HepG2 (cell line): Measurements from ENCODE around the gene NEURL3. TPM values are rescaled to one million over a fixed set of nuclear protein-coding genes. Genes with fewer than 3 reads are reported as not detected.

ENCODE experiments used
- ATAC-seq: fragments of 200-7000 bp; cut with Tn5 transposase; 3 replicates; pipeline ENCODE4 v1.9.1; 2020; ENCODE audit warnings: mild to moderate bottlenecking, moderate library complexity
- BruUV-seq: library from RNA; stranded (reverse); fragments of 400-500 nt; replicated peaks from 2 replicates; lab custom pipeline; 2021; lab: Mats Ljungman, UMichigan
- CTCF ChIA-PET: fragments of 300-600 bp; formaldehyde crosslinking; extraction: SDS; loops from one replicate; lab custom pipeline; 2021; ENCODE audit warnings: low total read pairs, inconsistent platforms, low intra/inter-chr PET ratio; lab: Yijun Ruan, JAX
- POLR2A ChIA-PET: fragments of 350-600 bp; sonication (Branson Sonifier 250); formaldehyde crosslinking; loops from one replicate; lab custom pipeline; 2020; ENCODE audit warnings: antibody characterized with exemption, inconsistent platforms; lab: Yijun Ruan, JAX
- DNase-seq: peaks from one replicate; pipeline ENCODE4 v3.0.0-alpha.2; 2015; ENCODE audit warnings: low spot score
- FAIRE-seq: peaks from 3 replicates; lab custom pipeline; 2011; peaks lifted over from hg19 to GRCh38; lab: Jason Lieb, UNC
- H2AFZ ChIP-seq: one replicate; pipeline ENCODE4 v1.6.1; 2011; ENCODE audit warnings: low read length, inconsistent platforms
- H3K27ac ChIP-seq: fragments of 300-600 bp; 3 replicates; pipeline ENCODE4 v1.8.0; 2011; ENCODE audit warnings: mixed run types, mild to moderate bottlenecking, mixed read lengths, low read length, inconsistent platforms; ENCODE audit not compliant: insufficient read depth; ENCODE audit errors: extremely low read length
- H3K27me3 ChIP-seq, 2 experiments: fragments of 200-600 bp in 1 of 2; 2 replicates in 1 of 2; 3 replicates in 1 of 2; pipeline versions ENCODE4 v1.6.0 to v1.8.0; 2011; ENCODE audit warnings: low read length in 2 of 2, mild to moderate bottlenecking in 2 of 2, moderate library complexity in 2 of 2, inconsistent platforms in 1 of 2; ENCODE audit not compliant: insufficient read depth in 2 of 2, control insufficient read depth in 1 of 2
- H3K36me3 ChIP-seq, 2 experiments: fragments of 200-600 bp in 1 of 2; replicated peaks in 1 of 2; 2 replicates in 1 of 2; 3 replicates in 1 of 2; pipeline versions ENCODE4 v1.5.1 to v1.8.0; 2011; ENCODE audit warnings: low read length in 2 of 2, inconsistent platforms in 1 of 2; ENCODE audit not compliant: insufficient read depth in 2 of 2, control insufficient read depth in 1 of 2
- H3K4me1 ChIP-seq: 2 replicates; pipeline ENCODE4 v1.5.1; 2012; ENCODE audit warnings: low read length, inconsistent platforms; ENCODE audit not compliant: insufficient read depth
- H3K4me2 ChIP-seq: 2 replicates; pipeline ENCODE4 v1.6.0; 2011; ENCODE audit warnings: low read depth, low read length, inconsistent platforms
- H3K4me3 ChIP-seq, 3 experiments: fragments of 200-600 bp in 1 of 3; sonication (generic), shearing (Covaris generic) in 1 of 3; replicated peaks in 1 of 3; 2 replicates each; pipeline ENCODE4 v1.5.1; 2011 to 2016; ENCODE audit warnings: low read length in 3 of 3, inconsistent platforms in 2 of 3, low read depth in 2 of 3, mild to moderate bottlenecking in 2 of 3, control low read depth in 1 of 3, mixed read lengths in 1 of 3; ENCODE audit not compliant: insufficient read depth in 1 of 3
- H3K79me2 ChIP-seq: one replicate; pipeline ENCODE4 v1.6.1; 2011; ENCODE audit warnings: low read length, inconsistent platforms; ENCODE audit not compliant: insufficient read depth
- H3K9ac ChIP-seq: 2 replicates; pipeline ENCODE4 v1.6.0; 2011; ENCODE audit warnings: mild to moderate bottlenecking, low read depth, low read length, inconsistent platforms; ENCODE audit not compliant: insufficient read depth
- H3K9me3 ChIP-seq: 2 replicates; pipeline ENCODE4 v1.5.1; 2012; ENCODE audit warnings: mild to moderate bottlenecking, low read length
- H4K20me1 ChIP-seq: 2 replicates; pipeline ENCODE4 v1.6.0; 2011; ENCODE audit warnings: inconsistent platforms, mild to moderate bottlenecking, low read length, moderate library complexity; ENCODE audit not compliant: insufficient read depth
- AFF4 ChIP-seq: sonication (generic); formaldehyde crosslinking; IDR thresholded peaks from 2 replicates; pipeline ENCODE4 v1.4.0; 2020; ENCODE audit warnings: missing genetic modification reagents
- HIC2 ChIP-seq: sonication (generic); formaldehyde crosslinking; IDR thresholded peaks from 2 replicates; pipeline ENCODE4 v1.9.0; 2022; ENCODE audit warnings: low read depth, missing genetic modification reagents
- KIAA2018 ChIP-seq: sonication (generic); formaldehyde crosslinking; IDR thresholded peaks from 2 replicates; pipeline ENCODE4 v1.5.0; 2020; ENCODE audit warnings: mild to moderate bottlenecking, missing genetic modification reagents, borderline replicate concordance
- PITX1 ChIP-seq: sonication (generic); formaldehyde crosslinking; IDR thresholded peaks from 2 replicates; pipeline ENCODE4 v1.5.1; 2020; ENCODE audit warnings: mild to moderate bottlenecking, missing genetic modification reagents
- ZNF432 ChIP-seq: sonication (generic); formaldehyde crosslinking; IDR thresholded peaks from 2 replicates; pipeline ENCODE4 v1.5.0; 2020; ENCODE audit warnings: missing genetic modification reagents, mild to moderate bottlenecking, borderline replicate concordance
- ZNF879 ChIP-seq: sonication (generic); formaldehyde crosslinking; IDR thresholded peaks from 2 replicates; pipeline ENCODE4 v1.8.1; 2023; ENCODE audit warnings: missing genetic modification reagents
- WGBS: methylation state at CpG from one replicate; pipeline ENCODE4 v1.1.6; 2017; ENCODE audit warnings: low lambda C conversion rate; 5-methylcytosine and 5-hydroxymethylcytosine counted together
- in situ Hi-C: cut with HindIII; loops from 2 replicates; pipeline ENCODE4 v1.10.0; 2017; ENCODE audit warnings: low pct_unique_long_range_greater_than_20kb; ENCODE audit not compliant: extremely low pct_ligation_motif_present
- intact Hi-C: fragments of 100-400 bp; cut with micrococcal nuclease; formaldehyde crosslinking; loops from one replicate; pipeline ENCODE4 v1.10.0; 2022; ENCODE audit not compliant: unreplicated experiment
- polyA plus RNA-seq, 8 experiments: library from polyadenylated mRNA; depleted of rRNA in 3 of 8; stranded (reverse) in 7 of 8; unstranded in 1 of 8; fragments of >200 nt; fragmentation: Illumina TruSeq in 4 of 8; extraction: Trizol in 4 of 8; gene quantifications; 2 replicates each; pipeline versions ENCODE4 v1.2.1 to v1.2.3, GENCODE V29; 2011 to 2016; ENCODE audit warnings: low read depth in 4 of 8, missing spikeins in 1 of 8, mixed read lengths in 1 of 8; ENCODE audit not compliant: insufficient read depth in 1 of 8
- total RNA-seq, 5 experiments: library from RNA; depleted of rRNA; stranded (reverse); fragments of >200 nt; fragmentation: Illumina TruSeq; extraction: Trizol; gene quantifications; 2 replicates each; pipeline ENCODE4 v1.2.3, GENCODE V29; 2016; ENCODE audit warnings: low read depth in 1 of 5

NEURL3 gene
- total and polyA plus RNA-seq, 2 of the 13 experiments (the other 11 are each of a cell fraction or from before 2014, with no cell fraction given) = 0.16 to 1.2 TPM

DNA sequence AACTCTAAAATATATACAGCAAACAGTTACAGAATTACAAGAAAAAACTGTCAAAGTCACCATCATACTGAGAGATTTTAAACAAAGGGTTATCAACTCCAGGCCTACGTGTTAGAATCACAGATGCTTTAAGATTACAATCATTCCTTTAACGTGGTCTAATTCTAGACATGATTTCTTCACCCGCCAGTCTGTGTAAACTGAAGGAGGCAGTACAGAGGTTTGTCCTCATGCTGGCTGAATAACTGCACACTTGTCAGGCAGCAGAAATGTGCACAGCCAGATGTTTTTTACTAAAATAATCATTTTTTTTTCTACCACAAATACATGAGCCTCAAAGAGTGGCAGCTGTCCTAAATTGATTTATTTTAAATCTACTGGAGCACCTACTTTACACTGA lies 15.5 kb upstream of the NEURL3 start (continued):
- no peak for TF ChIP-seq KIAA2018 (CRISPR knock-in tag)
- TF ChIP-seq ZNF432 (CRISPR knock-in tag) = no peak
- no peak for TF ChIP-seq PITX1
- TF ChIP-seq, all 625 proteins: peak for 1

- Histone ChIP-seq H3K9me3 (peaks cover 11% of the 10 kb centered on the region), H3K36me3 (no peaks in the 10 kb centered on the region), H3K79me2 (no peaks in the 10 kb centered on the region), H2AFZ (no peak overlapping the region), H3K27ac (no peak overlapping the region), H3K9ac (no peak overlapping the region), H4K20me1 (no peaks in the 10 kb centered on the region), H3K4me1 (no peaks in the 10 kb centered on the region), H3K4me2 (no peak overlapping the region), H3K4me3 (no peak overlapping the region), H3K27me3 (peaks cover 0 to 18% of the 10 kb centered on the region in 2 experiments; a peak in 3 of 5 replicates)
- WGBS = 43% methylated on average over 4 of the region's 4 CpGs
- ATAC-seq (no peak), DNase-seq (no peak), FAIRE-seq (no peak)
- intact Hi-C loops (no loop called here), in situ Hi-C loops (loop anchor here (25.0 kb wide), 1 partner anchor 383 kb away; the partner anchor contains the start of genes ASTL and DUSP2)
- no TSS peak for BruUV-seq
- no peak for TF ChIP-seq HIC2 (CRISPR knock-in tag)
- TF ChIP-seq ZNF879 (CRISPR knock-in tag) = no peak
- no peak for TF ChIP-seq AFF4 (CRISPR knock-in tag)
- ChIA-PET POLR2A (no interaction called here), CTCF (no interaction called here)
These were observed 15.1 kb upstream of the NEURL3 start for GRCh38 chr2:96520231-96520630.
